Vagina (tissue), 2 donors: ENCODE data around the gene SHISA6.

Experiments
- POLR2A ChIP-seq, 2 donors: fragments of 450-650 bp; IDR thresholded peaks; one replicate each; pipeline ENCODE4 v1.6.1; 2017; ENCODE audit warnings: antibody characterized with exemption in 2 of 2, mild to moderate bottlenecking in 2 of 2, moderate library complexity in 2 of 2
- TF ChIP-seq, protein P1 (sequence below), 3 experiments: fragments of 450-650 bp in 2 of 3; fragments of 200-600 bp in 1 of 3; sonication (generic) in 1 of 3; IDR thresholded peaks; one replicate each; pipeline ENCODE4 v1.5.1; 2017 to 2019; ENCODE audit warnings: antibody characterized with exemption in 3 of 3, mild to moderate bottlenecking in 2 of 3, moderate library complexity in 2 of 3

DNA sequence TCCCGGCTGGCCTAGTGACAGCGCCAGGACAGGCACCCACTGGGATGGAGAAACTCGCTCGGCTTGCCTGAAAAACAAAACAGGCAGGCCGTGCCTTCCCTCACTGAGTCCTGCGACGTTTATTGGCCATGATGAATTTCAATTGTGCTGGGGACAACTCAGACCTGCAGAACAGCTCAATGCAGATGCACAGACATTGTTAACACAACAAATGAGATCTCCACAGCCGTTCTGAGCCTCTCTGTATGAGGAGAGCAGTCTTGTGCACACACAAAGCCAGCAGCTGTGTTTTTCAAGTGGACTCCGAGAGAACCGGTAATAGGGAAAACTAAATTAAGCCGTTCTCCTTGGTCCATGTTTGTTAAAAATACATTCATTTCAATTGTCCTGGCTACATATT, 15.9 kb downstream of the SHISA6 start:
- TF ChIP-seq, protein P1, sequence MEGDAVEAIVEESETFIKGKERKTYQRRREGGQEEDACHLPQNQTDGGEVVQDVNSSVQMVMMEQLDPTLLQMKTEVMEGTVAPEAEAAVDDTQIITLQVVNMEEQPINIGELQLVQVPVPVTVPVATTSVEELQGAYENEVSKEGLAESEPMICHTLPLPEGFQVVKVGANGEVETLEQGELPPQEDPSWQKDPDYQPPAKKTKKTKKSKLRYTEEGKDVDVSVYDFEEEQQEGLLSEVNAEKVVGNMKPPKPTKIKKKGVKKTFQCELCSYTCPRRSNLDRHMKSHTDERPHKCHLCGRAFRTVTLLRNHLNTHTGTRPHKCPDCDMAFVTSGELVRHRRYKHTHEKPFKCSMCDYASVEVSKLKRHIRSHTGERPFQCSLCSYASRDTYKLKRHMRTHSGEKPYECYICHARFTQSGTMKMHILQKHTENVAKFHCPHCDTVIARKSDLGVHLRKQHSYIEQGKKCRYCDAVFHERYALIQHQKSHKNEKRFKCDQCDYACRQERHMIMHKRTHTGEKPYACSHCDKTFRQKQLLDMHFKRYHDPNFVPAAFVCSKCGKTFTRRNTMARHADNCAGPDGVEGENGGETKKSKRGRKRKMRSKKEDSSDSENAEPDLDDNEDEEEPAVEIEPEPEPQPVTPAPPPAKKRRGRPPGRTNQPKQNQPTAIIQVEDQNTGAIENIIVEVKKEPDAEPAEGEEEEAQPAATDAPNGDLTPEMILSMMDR (IDR thresholded peaks at IDR 0.05) = no peak
- TF ChIP-seq POLR2A (IDR thresholded peaks at IDR 0.05) = no peak
